Thoracic aorta (tissue), 2 donors: ENCODE measurements around the gene RUNX2. TPM values are rescaled to one million over a fixed set of nuclear protein-coding genes. Genes with fewer than 3 reads are reported as not detected.

Experiments used
- ATAC-seq: fragments of 150-250 bp; one replicate; pipeline ENCODE4 v1.8.0; 2017; ENCODE audit warnings: low read depth; ENCODE audit not compliant: insufficient number of reproducible peaks, low FRiP score
- DNase-seq: peaks from one replicate; pipeline ENCODE4 v3.0.0-alpha.2; 2020; ENCODE audit warnings: low spot score
- H3K27ac ChIP-seq, 2 donors: fragments of 200-600 bp; sonication (generic); 1 replicate in 1 of 2; 2 replicates in 1 of 2; pipeline ENCODE4 v1.5.1; 2016; ENCODE audit warnings: mild to moderate bottlenecking in 2 of 2, moderate library complexity in 2 of 2
- H3K27me3 ChIP-seq: fragments of 200-600 bp; sonication (generic); replicated peaks from 2 replicates; pipeline ENCODE4 v1.6.0; 2016; ENCODE audit warnings: mild to moderate bottlenecking; ENCODE audit not compliant: insufficient read depth
- H3K36me3 ChIP-seq: fragments of 200-600 bp; sonication (generic); one replicate; pipeline ENCODE4 v1.5.1; 2016
- H3K4me1 ChIP-seq, 2 donors: fragments of 200-600 bp; sonication (generic); 1 replicate in 1 of 2; 2 replicates in 1 of 2; pipeline versions ENCODE4 v1.5.1 to v1.6.0; 2016; ENCODE audit warnings: low read depth in 2 of 2, mild to moderate bottlenecking in 1 of 2; ENCODE audit not compliant: control insufficient read depth in 1 of 2
- H3K4me3 ChIP-seq: fragments of 200-600 bp; sonication (generic); 2 replicates; pipeline ENCODE4 v1.5.1; 2016; ENCODE audit warnings: mild to moderate bottlenecking
- H3K9me3 ChIP-seq: fragments of 200-600 bp; sonication (generic); 2 replicates; pipeline ENCODE4 v1.5.1; 2016
- total RNA-seq, 2 donors: library from RNA; depleted of rRNA; stranded (reverse); fragments of >200 nt; gene quantifications; one replicate each; pipeline versions ENCODE4 v1.1.0 to v1.2.3, GENCODE V29; 2016
- TF ChIP-seq, protein P1 (sequence below): fragments of 200-600 bp; sonication (generic); IDR thresholded peaks from one replicate; pipeline ENCODE4 v1.5.1; 2019; ENCODE audit warnings: antibody characterized with exemption

The RUNX2 gene
- total RNA-seq, 2 donors from 2014 or later: 3.2 to 7.9 TPM

DNA sequence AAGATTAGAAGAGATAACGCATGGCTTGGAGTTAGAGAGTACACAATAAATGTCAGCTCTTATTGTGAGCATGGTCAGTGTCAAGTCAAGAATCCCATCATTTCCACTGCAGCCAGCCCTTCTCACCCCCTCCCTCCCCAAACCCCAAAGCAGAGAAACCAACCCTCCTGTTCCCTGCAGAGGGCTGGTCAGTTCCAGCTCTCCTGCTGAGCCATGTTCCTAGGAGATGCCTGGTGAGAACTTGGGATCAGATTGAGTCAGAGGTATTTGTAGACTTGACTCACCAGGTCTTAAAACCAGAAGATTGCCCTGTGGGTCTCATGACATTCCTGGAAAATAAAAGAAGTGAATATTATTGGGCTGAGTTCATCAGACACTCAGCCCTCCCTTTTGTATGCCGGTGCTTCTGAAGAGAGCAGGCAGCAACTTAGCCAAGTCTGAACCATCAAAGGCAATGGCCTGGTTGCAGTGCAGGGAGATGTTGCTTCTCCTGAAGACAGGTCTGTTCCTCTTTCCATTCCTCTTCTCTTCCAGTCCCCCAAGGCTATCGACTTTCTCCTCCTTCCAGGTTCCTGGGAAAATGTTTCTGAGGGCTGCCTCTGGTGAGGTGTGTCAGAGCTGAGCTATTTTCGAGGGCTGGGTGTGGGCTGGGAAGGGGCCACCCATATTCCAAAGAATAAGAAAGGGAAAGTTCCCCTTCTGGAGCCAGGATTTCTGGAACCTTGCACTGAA lies 327.8 kb downstream of the RUNX2 start:
- H3K4me1 ChIP-seq: no peaks in the 10 kb centered on the region
- H3K36me3 ChIP-seq: no peaks in the 10 kb centered on the region
- TF ChIP-seq, protein P1, sequence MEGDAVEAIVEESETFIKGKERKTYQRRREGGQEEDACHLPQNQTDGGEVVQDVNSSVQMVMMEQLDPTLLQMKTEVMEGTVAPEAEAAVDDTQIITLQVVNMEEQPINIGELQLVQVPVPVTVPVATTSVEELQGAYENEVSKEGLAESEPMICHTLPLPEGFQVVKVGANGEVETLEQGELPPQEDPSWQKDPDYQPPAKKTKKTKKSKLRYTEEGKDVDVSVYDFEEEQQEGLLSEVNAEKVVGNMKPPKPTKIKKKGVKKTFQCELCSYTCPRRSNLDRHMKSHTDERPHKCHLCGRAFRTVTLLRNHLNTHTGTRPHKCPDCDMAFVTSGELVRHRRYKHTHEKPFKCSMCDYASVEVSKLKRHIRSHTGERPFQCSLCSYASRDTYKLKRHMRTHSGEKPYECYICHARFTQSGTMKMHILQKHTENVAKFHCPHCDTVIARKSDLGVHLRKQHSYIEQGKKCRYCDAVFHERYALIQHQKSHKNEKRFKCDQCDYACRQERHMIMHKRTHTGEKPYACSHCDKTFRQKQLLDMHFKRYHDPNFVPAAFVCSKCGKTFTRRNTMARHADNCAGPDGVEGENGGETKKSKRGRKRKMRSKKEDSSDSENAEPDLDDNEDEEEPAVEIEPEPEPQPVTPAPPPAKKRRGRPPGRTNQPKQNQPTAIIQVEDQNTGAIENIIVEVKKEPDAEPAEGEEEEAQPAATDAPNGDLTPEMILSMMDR: no peak
- H3K27me3 ChIP-seq: no peaks in the 10 kb centered on the region
- no peak for ATAC-seq
- DNase-seq: no peak
- no peak overlapping the region for H3K4me3 ChIP-seq
- H3K27ac ChIP-seq: no peak overlapping the region
- no peaks in the 10 kb centered on the region for H3K9me3 ChIP-seq

DNA sequence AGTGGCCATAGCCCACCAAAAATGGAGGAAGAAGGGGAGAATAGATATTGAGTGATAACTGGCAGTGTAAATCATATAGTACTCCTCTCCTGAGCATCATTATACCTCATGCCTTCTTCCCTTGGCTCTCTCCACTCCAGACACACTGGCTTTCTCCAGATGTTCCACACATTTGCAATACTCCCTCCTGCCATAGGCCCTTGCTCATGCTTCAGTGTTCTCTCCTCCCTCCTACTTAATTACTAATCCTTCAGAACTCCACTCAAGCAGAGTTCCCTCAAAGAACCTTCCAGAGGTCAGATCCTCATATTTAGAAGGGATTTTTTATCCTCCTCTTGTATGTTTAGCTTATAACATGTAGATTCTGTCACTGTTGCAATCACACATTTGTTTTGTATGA lies 329.1 kb downstream of the RUNX2 start:
- DNase-seq: no peak
- ATAC-seq: no peak
- no peak overlapping the region for H3K27ac ChIP-seq
- no peaks in the 10 kb centered on the region for H3K27me3 ChIP-seq
- no peak overlapping the region for H3K4me3 ChIP-seq
- TF ChIP-seq, protein P1: no peak
- no peaks in the 10 kb centered on the region for H3K4me1 ChIP-seq
- H3K36me3 ChIP-seq: no peaks in the 10 kb centered on the region
- no peaks in the 10 kb centered on the region for H3K9me3 ChIP-seq

DNA sequence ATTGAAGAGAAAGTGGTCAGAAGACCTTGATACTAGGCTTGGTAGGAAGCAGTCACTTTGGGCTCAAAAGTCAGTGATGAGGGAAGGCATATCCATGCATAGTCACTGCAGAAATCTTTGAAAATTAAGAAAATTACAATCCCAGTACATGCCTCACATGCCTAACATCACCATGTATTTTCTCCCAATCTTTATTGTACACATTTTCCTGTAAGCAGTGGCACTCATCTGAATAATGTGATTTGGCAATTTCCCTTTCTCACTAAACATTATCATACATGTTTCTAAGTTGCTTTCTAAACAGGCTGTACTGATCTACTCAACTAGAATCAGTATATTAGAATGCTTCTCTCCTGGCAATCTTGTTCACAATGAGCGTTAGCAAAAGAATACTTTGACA lies 330.3 kb downstream of the RUNX2 start:
- Histone ChIP-seq H3K9me3 (no peaks in the 10 kb centered on the region), H3K4me1 (peaks cover 0 to 4% of the 10 kb centered on the region in 2 donors), H3K36me3 (no peaks in the 10 kb centered on the region), H3K27me3 (no peaks in the 10 kb centered on the region), H3K4me3 (no peak overlapping the region), H3K27ac (no peak overlapping the region)
- no peak for DNase-seq
- TF ChIP-seq, protein P1: no peak
- ATAC-seq: no peak

DNA sequence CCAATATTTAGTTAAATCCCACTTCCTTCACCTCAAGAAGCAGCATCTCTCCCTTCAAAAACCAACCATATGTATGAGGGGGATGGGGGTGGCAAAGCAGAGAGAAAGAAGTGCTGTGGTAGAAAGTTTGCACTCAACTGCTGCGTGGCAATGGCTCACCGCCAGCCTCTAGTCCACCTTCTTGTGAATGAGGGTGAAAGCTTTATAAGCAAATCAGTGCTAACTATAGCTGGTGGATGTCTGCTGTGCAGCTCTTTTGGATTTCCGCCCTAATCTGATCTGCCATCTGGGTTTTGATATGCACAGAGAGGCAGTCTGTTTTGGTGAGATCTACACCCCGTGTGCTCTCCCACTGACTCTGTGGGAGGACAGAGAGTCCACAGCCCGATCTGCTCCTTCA lies 330.8 kb downstream of the RUNX2 start:
- Histone ChIP-seq H3K9me3 (no peaks in the 10 kb centered on the region), H3K36me3 (no peaks in the 10 kb centered on the region), H3K27ac (no peak overlapping the region), H3K27me3 (no peaks in the 10 kb centered on the region), H3K4me1 (peaks cover 0 to 9% of the 10 kb centered on the region in 2 donors), H3K4me3 (no peak overlapping the region)
- TF ChIP-seq, protein P1: no peak
- DNase-seq (no peak), ATAC-seq (no peak)

DNA sequence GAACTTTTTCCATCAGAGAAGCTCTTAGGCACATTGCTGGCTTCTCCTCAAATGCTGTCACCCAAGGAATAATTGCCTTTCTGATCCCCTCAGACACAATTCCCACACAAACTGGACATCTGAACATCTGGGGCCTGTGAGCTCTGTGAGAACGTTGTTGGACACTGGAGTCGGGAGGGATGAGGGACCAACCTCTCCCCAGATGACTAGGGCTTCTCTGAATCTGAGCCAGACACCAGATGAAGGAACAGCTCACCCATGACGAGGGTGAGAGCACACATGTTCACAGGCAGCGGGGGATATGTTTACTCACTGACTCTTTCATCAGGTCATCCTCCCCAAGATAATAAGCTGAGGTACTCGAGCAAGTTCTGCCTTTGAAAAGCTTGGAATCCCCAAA lies 333.5 kb downstream of the RUNX2 start:
- H3K9me3 ChIP-seq: no peaks in the 10 kb centered on the region
- ATAC-seq (no peak), DNase-seq (no peak)
- H3K4me3 ChIP-seq: no peak overlapping the region
- H3K27ac ChIP-seq: no peak overlapping the region
- peaks cover 0 to 12% of the 10 kb centered on the region in 2 donors for H3K4me1 ChIP-seq
- no peaks in the 10 kb centered on the region for H3K36me3 ChIP-seq
- TF ChIP-seq, protein P1: no peak
- no peaks in the 10 kb centered on the region for H3K27me3 ChIP-seq
